ENCODE measurements around the gene PALLD. TPM values are rescaled to one million over a fixed set of nuclear protein-coding genes. Genes with fewer than 3 reads are reported as not detected.

Gene PALLD
- total RNA-seq, 1 experiment from 2014 or later = 23.7 TPM

- TF ChIP-seq, protein P1, sequence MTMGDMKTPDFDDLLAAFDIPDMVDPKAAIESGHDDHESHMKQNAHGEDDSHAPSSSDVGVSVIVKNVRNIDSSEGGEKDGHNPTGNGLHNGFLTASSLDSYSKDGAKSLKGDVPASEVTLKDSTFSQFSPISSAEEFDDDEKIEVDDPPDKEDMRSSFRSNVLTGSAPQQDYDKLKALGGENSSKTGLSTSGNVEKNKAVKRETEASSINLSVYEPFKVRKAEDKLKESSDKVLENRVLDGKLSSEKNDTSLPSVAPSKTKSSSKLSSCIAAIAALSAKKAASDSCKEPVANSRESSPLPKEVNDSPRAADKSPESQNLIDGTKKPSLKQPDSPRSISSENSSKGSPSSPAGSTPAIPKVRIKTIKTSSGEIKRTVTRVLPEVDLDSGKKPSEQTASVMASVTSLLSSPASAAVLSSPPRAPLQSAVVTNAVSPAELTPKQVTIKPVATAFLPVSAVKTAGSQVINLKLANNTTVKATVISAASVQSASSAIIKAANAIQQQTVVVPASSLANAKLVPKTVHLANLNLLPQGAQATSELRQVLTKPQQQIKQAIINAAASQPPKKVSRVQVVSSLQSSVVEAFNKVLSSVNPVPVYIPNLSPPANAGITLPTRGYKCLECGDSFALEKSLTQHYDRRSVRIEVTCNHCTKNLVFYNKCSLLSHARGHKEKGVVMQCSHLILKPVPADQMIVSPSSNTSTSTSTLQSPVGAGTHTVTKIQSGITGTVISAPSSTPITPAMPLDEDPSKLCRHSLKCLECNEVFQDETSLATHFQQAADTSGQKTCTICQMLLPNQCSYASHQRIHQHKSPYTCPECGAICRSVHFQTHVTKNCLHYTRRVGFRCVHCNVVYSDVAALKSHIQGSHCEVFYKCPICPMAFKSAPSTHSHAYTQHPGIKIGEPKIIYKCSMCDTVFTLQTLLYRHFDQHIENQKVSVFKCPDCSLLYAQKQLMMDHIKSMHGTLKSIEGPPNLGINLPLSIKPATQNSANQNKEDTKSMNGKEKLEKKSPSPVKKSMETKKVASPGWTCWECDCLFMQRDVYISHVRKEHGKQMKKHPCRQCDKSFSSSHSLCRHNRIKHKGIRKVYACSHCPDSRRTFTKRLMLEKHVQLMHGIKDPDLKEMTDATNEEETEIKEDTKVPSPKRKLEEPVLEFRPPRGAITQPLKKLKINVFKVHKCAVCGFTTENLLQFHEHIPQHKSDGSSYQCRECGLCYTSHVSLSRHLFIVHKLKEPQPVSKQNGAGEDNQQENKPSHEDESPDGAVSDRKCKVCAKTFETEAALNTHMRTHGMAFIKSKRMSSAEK (CRISPR knock-in tag; IDR thresholded peaks at IDR 0.05; ENCODE audit: borderline replicate concordance) = no peak
- TF ChIP-seq SMAD3 (CRISPR knock-in tag; IDR thresholded peaks at IDR 0.05; ENCODE audit: borderline replicate concordance) (no peak), E2F1 (CRISPR knock-in tag; IDR thresholded peaks at IDR 0.05) (no peak), RORB (CRISPR knock-in tag; IDR thresholded peaks at IDR 0.05) (no peak)
- TF ChIP-seq, protein P2, sequence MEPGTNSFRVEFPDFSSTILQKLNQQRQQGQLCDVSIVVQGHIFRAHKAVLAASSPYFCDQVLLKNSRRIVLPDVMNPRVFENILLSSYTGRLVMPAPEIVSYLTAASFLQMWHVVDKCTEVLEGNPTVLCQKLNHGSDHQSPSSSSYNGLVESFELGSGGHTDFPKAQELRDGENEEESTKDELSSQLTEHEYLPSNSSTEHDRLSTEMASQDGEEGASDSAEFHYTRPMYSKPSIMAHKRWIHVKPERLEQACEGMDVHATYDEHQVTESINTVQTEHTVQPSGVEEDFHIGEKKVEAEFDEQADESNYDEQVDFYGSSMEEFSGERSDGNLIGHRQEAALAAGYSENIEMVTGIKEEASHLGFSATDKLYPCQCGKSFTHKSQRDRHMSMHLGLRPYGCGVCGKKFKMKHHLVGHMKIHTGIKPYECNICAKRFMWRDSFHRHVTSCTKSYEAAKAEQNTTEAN (CRISPR knock-in tag; IDR thresholded peaks at IDR 0.05) = no peak
Observed at GRCh38 chr4:168914095-168914494, 417.2 kb downstream of the PALLD start (continued).

- ChIA-PET POLR2A (interaction anchor here (0.7 to 1.6 kb wide), 2 partner anchors 85 to 206 kb away, joined by 4 to 5 read pairs; no protein-coding TSS in a partner anchor), CTCF (interaction anchor here (0.7 to 2.3 kb wide), 9 partner anchors 20 to 403 kb away, joined by 3 to 13 read pairs (median 4); partner anchors contain the start of gene CBR4)
- DNase-seq (ENCODE audit: low spot score) = no peak
Observed at GRCh38 chr4:168917138-168917779, 420.4 kb downstream of the PALLD start.

More at GRCh38 chr4:168917138-168917779, 420.4 kb downstream of the PALLD start:
- TF ChIP-seq CBFB (CRISPR knock-in tag; IDR thresholded peaks at IDR 0.05; ENCODE audit: low read depth) (no peak), SP1 (CRISPR knock-in tag; conservative IDR thresholded peaks at IDR 0.05) (no peak), ZNF138 (CRISPR knock-in tag; conservative IDR thresholded peaks at IDR 0.05) (no peak), HMGA2 (CRISPR knock-in tag; IDR thresholded peaks at IDR 0.05) (no peak), ZNF121 (CRISPR knock-in tag; IDR thresholded peaks at IDR 0.05) (no peak), TEAD1 (CRISPR knock-in tag; IDR thresholded peaks at IDR 0.05) (no peak), ESRRA (CRISPR knock-in tag; IDR thresholded peaks at IDR 0.05; ENCODE audit: borderline replicate concordance) (no peak), USF1 (CRISPR knock-in tag; IDR thresholded peaks at IDR 0.05) (no peak), NR2C2 (CRISPR knock-in tag; IDR thresholded peaks at IDR 0.05) (no peak)
- TF ChIP-seq, protein P3, sequence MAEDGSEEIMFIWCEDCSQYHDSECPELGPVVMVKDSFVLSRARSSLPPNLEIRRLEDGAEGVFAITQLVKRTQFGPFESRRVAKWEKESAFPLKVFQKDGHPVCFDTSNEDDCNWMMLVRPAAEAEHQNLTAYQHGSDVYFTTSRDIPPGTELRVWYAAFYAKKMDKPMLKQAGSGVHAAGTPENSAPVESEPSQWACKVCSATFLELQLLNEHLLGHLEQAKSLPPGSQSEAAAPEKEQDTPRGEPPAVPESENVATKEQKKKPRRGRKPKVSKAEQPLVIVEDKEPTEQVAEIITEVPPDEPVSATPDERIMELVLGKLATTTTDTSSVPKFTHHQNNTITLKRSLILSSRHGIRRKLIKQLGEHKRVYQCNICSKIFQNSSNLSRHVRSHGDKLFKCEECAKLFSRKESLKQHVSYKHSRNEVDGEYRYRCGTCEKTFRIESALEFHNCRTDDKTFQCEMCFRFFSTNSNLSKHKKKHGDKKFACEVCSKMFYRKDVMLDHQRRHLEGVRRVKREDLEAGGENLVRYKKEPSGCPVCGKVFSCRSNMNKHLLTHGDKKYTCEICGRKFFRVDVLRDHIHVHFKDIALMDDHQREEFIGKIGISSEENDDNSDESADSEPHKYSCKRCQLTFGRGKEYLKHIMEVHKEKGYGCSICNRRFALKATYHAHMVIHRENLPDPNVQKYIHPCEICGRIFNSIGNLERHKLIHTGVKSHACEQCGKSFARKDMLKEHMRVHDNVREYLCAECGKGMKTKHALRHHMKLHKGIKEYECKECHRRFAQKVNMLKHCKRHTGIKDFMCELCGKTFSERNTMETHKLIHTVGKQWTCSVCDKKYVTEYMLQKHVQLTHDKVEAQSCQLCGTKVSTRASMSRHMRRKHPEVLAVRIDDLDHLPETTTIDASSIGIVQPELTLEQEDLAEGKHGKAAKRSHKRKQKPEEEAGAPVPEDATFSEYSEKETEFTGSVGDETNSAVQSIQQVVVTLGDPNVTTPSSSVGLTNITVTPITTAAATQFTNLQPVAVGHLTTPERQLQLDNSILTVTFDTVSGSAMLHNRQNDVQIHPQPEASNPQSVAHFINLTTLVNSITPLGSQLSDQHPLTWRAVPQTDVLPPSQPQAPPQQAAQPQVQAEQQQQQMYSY (CRISPR knock-in tag; IDR thresholded peaks at IDR 0.05) = no peak
- TF ChIP-seq, protein P4, sequence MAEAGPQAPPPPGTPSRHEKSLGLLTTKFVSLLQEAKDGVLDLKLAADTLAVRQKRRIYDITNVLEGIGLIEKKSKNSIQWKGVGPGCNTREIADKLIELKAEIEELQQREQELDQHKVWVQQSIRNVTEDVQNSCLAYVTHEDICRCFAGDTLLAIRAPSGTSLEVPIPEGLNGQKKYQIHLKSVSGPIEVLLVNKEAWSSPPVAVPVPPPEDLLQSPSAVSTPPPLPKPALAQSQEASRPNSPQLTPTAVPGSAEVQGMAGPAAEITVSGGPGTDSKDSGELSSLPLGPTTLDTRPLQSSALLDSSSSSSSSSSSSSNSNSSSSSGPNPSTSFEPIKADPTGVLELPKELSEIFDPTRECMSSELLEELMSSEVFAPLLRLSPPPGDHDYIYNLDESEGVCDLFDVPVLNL (CRISPR knock-in tag; IDR thresholded peaks at IDR 0.05; ENCODE audit: borderline replicate concordance, low read depth) = no peak
- Mint-ChIP-seq H3K27ac (no peak overlapping the region), H3K4me3 (no peak overlapping the region), H3K36me3 (no peaks in the 10 kb centered on the region), H3K27me3 (ENCODE audit: low read depth) (no peaks in the 10 kb centered on the region), H3K9me3 (no peaks in the 10 kb centered on the region), H3K4me1 (peaks cover 33% of the 10 kb centered on the region)
- no peak for ATAC-seq

Data from WTC11 (cell line).